HG02885 (cell line): ENCODE data around the gene LCAT.

ENCODE experiments used
- ATAC-seq: cut with Tn5 transposase; IDR thresholded peaks from one replicate; pipeline ENCODE4 v1.9.1; 2021; ENCODE audit warnings: mild to moderate bottlenecking; ENCODE audit not compliant: unreplicated experiment, poor library complexity

Gene LCAT

GRCh38 chr16:67969254-67970039, 25.5 kb upstream of the LCAT start:
- no peak for ATAC-seq

GRCh38 chr16:67968400-67969253, 24.7 kb upstream of the LCAT start, which contains the start of gene SLC12A4:
TSS of gene SLC12A4 (minus strand) at chr16:67968637. CDS start at chr16:67968553, 84 bp downstream.
- ATAC-seq: peak; percentile 78

- ATAC-seq: peak; percentile 24
Observed at GRCh38 chr16:67967958-67968399, 24.1 kb upstream of the LCAT start.

GRCh38 chr16:67967183-67967957, 23.4 kb upstream of the LCAT start:
- peak; percentile 11 for ATAC-seq

GRCh38 chr16:67966549-67967182, 22.7 kb upstream of the LCAT start:
- ATAC-seq: no peak

DNA sequence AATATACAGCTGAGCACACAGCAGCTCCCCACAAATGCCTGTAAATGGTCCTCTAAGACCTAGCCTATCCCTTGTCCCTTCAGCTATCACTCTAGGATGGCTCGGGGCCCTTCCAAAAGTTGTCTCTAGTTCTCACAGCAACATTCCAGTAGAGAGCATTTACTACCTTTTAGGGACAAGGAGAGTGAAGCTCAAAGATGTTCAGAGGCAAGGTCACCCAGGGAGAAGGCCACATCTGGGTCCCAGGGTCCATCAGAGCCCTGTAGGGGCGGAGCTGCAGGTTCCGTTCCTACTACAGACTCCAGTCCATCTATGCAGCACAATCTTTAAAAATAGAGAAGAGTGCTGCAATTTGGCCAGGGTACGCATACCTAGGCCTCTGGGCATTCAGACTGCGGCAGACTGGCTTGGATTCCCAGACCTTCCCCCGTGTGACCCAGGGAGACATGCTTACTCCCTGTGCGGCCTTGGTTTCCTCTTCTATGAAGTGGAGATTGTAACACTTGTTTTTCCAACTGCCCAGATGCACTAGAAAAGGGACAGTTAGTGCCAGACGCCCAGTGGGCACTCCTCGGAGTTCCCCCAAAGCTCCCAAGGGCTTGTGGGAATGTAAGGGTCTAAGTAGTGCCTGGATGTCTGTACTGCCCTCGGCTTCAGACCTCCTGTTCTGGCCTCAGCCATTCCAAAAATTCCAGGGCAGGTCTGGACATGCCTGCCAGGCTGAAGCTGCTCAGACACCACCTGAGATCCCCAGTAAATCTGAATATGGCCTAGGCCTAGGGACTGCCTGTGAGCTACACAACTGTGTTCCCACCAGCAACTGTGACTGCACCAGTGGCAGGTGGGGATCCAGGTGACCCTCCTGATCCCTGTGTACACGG, 22.0 kb upstream of the LCAT start:
- ATAC-seq: no peak

DNA sequence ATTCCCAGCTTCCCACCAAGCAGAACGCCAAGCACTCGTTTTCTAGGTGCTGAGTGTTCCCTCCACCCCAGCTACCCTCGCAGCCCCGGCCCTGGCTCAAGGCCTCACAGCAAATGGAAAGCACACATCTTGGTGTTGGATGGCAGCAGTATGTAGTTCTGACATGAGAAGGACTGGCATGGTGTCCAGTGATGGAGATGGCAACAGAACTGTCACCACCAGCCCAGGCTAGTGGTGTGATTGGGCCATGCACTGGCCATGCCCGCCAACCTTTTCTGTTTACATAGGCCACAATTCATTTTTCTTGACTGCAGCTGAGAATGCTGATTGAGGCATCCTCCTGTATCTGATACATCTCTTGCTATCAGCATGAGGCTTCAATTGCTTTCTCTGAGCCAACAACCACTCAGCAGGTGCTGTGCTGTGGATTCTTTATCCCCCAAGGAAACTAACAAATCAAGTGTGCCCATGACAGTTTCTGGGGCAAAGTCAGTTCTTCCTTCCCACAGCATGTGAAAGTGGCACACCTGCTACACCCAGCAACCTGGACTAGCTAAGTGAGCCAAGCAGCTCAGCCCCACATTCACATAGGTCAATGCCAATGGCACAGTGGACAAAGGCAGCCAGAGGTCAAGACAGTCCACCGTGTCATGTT, 20.7 kb upstream of the LCAT start:
- ATAC-seq: no peak

DNA sequence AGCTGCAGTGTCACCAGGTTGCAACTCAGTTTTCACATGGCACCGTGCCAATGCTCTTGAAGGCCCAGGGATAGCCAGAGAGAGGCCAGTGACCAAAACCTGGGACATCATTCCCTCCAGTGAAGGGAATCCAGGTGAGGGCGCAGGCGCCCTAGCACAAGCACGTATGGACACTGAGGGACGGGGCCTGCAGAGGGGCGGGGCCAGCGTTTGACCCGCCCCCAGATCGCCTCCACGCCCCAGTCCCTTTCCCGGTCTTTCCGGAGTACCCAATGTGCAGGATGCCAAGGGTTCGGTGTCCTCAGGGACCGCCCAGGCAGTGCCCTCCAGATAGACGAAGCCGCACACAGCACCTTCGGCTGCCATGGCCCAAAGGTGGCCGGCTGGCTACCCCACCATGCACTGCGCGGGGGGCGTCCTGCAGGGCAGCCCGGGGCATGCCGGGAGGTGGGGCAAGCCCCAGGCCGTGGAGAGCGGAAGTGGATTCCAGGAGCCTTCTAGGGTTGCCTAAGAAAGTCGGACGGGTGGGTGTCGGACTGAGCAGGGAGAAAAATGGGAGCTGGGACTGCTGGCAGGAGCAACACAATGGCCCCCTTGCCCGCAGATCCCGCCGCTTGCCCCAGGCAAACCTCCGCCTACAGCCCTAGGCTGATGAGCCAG, 19.9 kb upstream of the LCAT start:
- ATAC-seq: no peak

DNA sequence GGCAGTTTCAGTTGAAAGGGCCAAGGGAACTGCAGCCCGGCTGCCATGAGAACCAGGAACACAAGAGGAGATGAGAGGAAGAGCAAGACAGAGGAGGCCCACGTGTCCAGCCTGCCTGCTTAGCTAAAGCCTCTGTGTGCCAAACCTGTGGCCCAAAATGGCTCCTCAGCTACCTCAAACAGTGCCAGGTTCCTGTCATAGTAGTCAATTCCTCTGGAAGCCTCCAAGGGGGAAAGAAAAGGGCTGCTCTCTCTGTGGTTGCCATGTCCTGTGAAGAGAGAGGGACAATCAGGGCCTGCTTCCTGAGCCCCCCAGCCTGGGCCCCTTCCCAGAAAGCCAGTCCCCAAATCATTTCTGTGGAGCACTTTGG, 19.4 kb upstream of the LCAT start:
- no peak for ATAC-seq

DNA sequence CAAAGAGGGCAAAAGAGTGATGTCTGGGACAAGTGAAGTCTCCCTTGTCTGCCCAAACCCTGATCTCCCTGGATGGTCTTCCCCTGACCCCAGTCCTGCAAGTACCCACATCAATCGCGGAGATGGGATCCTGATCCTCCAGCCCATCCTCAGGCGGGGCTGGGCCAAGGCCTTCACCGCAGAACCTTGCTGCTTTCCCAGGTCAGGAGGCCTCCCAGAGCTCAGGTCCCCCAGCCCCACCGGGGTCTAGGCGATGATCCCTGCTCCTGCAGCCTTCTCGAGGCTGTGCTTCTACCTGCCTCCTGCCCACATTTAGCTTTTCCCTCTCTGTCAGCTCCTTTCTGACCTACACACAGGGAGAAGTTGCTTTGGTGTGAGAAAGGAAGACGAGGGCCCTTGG, 18.2 kb upstream of the LCAT start:
- ATAC-seq: no peak

GRCh38 chr16:67961551-67961957, 17.6 kb upstream of the LCAT start:
- no peak for ATAC-seq

GRCh38 chr16:67959536-67960329, 15.8 kb upstream of the LCAT start:
- ATAC-seq: no peak

DNA sequence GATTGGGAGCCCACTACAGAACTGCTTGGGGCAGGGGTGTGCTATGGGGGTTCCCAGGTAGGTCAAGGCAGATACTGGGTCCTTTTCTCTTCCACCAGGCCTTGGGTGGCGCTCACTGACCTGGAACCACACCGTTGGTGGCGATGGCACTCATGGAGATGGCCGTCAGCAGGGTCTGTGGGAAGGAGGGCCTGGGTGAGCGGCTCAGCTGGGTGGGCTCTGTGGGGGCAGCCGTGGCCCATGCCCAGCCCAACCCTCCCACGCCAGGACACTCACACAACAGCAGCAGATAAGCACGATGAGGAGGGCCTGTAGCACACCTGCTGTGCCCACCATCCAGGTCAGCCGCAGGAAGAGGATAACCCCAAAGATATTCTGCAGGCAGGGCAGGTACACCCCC, 13.7 kb upstream of the LCAT start:
- ATAC-seq: no peak

DNA sequence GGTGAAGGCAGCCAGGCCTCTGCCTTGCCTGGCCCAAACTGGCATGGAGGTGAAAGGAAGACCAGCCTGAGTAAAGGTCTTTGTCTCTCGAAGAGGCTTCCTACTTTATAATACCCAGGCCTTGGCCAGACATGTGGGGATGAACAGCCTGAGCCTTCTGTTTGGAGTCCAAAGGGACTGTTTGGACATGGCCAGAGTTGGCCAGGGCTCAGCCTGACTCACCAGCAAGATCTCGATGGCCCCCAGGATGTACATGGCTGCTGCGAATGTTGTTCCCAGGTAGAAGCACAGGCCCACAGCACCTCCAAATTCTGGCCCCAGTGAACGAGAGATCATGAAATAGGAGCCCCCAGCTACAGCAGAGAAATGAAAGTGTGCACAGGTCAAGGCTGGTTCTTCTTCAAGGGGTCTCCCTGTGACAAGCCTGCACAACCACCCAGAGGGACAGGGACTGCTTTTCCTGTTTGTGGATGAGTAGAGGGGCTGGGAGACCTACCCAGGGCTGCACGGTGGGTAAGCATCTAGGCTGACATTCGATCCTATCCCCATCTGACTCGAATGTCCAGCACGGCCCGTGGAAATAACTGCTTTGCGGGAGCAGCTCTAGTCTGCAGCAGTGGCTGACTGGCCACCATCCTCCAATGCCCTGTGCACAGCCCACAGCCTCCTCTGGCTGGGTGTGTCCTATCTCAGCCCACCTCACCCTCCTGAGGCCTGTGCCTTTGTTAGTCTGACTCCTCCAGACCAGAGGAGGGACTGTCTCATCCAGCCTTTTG, 10.7 kb upstream of the LCAT start:
- no peak for ATAC-seq

- no peak for ATAC-seq
Observed at GRCh38 chr16:67953641-67954375, 9.9 kb upstream of the LCAT start.

DNA sequence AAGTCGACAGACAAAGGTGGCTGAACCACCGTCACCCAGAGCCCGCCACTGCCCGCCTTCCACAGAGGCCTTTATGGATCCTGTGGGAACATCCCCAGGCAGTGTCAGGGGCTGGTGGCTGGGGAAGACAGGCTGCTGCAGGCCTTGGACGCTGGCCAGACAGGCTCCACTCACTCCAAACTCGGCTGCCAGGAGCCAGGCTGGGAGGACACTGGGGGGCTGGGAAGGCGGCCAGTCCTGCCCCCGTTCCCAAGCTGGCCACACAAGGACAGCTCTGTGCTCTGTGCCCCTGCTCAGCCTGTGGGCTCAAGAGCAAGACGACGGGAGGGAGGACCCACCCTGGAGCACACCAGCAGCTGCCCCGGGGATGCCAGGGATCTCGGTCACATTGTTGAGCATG, 7.6 kb upstream of the LCAT start:
- ATAC-seq: no peak
